Measurements from ENCODE around the gene FHAD1. TPM values are rescaled to one million over a fixed set of nuclear protein-coding genes. Genes with fewer than 3 reads are reported as not detected.

The FHAD1 gene
- total RNA-seq, 1 experiment from 2014 or later: 0.06 TPM

DNA sequence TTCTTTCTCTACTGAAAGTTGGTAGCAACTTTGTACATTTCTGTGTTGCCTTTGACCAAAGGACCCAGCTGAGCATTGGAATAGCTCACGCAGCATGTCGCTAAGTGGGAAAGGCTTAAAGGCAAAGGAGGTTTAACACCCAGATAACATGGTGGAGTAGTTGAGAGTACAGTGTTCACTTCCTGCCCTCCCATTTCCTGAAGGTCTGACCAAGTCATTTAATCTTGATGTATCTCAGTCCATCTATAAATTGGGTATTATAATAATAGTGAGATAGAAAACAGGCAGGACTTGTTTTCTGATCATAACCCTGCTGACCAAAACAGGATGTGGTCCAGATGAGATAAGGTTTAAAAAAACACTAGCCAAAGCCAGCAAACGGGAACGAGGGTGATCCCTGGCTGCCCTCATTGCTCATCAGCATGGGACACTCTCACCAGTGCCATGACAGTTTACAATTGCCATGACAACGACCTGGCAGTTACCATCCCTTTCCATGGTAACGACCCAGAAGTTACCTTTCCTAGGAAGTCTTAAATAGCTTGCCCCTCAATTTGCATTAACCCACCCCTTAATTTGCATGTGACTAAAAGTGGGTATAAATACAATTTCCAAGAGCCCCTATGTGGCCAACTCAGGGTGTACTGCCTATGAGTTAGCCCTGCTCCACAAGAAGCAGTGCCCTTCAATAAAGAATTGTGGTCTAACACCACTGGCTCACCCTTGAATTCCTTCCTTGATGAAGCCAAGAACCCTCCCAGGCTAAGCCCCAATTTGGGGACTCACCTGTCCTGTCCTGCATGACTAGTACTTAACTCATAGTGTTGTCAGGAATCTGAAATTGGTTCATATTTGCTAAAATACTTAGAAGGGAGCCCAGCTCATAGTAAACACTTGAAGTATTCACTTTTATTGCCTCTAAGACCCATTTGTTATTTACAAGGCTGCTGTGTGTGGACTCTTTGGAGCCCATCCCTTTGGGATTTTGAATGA, 28.4 kb upstream of the FHAD1 start:
- DNase-seq (ENCODE audit: low read depth): peak; percentile 58

GRCh38 chr1:15219280-15220023, 27.6 kb upstream of the FHAD1 start:
- DNase-seq (ENCODE audit: low read depth): no peak

- DNase-seq (ENCODE audit: low read depth): no peak
Observed at GRCh38 chr1:15220024-15220392, 27.0 kb upstream of the FHAD1 start.

- DNase-seq (ENCODE audit: low read depth): no peak
Observed at GRCh38 chr1:15220825-15221431, 26.1 kb upstream of the FHAD1 start.

- DNase-seq (ENCODE audit: low read depth): no peak
Observed at GRCh38 chr1:15222653-15223303, 24.2 kb upstream of the FHAD1 start.

- no peak for DNase-seq (ENCODE audit: low read depth)
Observed at GRCh38 chr1:15224259-15224869, 22.7 kb upstream of the FHAD1 start.

DNA sequence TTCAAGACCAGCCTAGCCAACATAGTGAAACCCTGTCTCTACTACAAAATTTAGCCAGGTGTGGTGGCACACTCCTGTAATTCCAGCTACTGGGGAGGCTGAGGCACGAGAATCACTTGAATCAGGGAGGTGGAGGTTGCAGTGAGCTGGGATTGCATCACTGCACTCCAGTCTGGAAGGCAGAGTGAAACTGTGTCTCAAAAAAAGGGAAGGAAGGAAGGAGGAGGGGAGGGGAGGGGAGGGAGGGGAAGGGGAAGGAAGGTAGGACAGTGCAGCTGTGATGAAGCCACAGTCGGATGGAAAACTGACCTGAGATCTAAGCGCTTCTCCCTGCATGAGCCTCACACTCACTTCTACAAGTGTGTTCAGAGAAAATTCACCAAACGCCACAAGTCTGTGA, 22.0 kb upstream of the FHAD1 start:
- DNase-seq (ENCODE audit: low read depth): no peak

GRCh38 chr1:15225461-15225860, 21.6 kb upstream of the FHAD1 start:
- DNase-seq (ENCODE audit: low read depth): no peak

DNA sequence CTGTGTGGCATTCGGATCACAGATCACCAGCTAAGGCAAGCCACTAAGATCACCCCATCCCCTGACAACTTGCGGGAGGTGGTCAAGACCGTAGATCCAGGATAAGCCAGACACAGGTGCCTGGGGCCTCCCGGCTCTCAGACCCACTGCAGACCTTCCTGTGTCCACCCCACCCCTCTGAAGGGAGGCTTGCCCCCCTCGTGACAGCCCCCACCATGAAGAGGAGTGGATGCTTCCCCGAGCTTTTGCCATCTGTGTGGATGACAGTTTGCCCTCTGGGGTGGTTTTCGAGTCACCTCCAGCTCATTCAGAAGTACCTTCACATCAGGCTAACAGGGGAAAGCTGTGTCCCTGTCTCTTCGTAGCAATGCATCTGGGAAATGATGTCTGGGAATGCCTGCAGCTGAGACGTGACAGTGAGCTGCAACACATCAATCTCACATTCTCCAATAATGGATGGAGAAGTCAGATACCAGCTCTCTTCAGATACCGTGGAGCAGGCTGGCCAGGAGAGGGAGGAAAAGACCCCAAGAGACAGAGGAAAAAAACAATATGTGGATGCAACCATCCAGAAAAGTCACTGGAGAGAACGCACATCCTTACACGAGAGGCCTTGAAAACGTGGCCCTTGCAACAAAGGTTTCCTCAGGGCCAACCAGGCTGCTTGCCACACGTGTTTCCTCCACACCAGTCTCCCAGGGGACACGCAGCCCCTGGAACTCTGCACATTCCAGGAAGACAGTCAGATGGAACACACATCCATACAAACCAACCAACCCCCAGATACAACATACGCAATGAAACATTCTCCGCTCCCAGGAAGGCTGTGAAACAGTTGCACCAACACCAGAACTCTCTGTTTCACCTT, 20.4 kb upstream of the FHAD1 start:
- DNase-seq (ENCODE audit: low read depth): no peak

GRCh38 chr1:15229707-15230131, 17.3 kb upstream of the FHAD1 start:
- no peak for DNase-seq (ENCODE audit: low read depth)

DNA sequence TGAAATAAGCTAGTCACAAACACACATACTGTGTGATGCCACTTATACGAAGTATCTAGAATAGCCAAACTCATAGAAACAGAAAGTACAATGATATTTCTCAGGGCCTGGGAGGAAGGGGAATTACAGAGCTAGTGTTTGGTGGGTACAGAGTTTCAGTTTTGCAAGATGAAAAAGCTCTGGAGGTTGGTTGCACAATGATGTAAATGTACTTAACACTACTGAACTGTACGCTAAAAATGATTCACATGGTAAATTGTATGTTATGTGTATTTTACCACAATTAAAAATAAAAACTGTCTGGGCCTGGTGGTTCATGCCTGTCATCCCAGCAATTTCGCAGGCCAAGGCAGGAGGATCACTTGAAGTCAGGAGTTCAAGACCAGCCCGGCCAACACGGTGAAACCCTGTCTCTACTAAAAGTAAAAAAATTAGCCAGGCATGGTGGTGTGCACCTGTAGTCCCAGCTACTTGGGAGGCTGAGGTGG, 15.3 kb upstream of the FHAD1 start:
- DNase-seq (ENCODE audit: low read depth): no peak

DNA sequence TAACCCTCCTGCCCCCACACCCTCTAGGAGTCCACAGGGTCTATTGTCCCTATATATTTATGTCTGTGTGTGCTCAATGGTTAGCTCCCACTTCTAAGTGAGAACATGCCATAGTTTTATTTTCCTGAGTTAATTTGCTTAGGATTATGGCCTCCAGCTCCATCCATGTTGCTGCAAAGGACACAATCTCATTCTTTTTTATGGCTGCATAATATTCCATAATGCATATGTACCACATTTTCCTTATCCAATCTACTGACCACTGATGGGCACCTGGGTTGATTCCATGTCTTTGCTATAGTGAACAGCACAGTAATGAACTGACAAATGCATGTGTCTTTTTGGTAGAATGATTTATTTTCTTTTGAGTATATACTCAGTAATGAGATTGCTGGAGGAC, 13.3 kb upstream of the FHAD1 start:
- no peak for DNase-seq (ENCODE audit: low read depth)

- DNase-seq (ENCODE audit: low read depth): peak; percentile 38
Observed at GRCh38 chr1:15236321-15236721, 10.7 kb upstream of the FHAD1 start.

DNA sequence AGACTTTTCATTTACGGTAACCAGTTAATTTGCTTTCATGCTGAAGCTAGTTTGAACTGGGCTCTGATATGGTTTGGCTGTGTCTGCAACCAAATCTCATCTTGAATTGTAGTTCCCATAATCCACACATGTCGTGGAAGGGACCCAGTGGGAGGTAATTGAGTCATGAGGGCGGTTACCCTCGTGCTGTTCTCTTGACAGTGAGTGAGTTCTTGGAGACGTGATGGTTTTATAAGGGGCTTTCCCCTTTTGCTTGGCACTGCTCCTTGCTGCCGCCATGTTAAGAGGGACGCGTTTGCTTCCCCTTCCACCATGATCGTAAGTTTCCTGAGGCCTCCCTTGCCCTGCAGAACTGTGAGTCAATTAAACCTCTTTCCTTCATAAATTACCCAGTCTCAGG, 10.3 kb upstream of the FHAD1 start:
- no peak for DNase-seq (ENCODE audit: low read depth)

DNA sequence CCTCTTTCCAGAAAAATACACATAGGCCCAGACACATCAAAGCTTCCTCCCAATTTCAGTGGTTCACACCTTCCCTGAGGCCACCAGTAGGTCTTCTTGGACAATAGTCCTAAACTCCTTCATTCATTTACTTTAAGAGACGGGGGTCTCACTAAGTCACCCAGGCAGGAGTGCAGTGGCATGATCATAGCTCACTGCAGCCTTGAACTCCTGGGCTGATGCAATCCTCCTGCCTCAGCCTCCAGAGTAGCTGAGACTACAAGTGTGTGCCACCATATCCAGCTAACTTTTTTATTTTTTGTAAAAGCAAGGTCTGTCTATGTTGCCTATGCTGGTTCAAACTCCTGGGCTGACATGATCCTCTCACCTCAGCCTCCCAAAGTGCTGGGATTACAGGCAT, 8.2 kb upstream of the FHAD1 start:
- no peak for DNase-seq (ENCODE audit: low read depth)

- no peak for DNase-seq (ENCODE audit: low read depth)
Observed at GRCh38 chr1:15242766-15243165, 4.3 kb upstream of the FHAD1 start.

- DNase-seq (ENCODE audit: low read depth): no peak
Observed at GRCh38 chr1:15243275-15244043, 3.6 kb upstream of the FHAD1 start.

DNA sequence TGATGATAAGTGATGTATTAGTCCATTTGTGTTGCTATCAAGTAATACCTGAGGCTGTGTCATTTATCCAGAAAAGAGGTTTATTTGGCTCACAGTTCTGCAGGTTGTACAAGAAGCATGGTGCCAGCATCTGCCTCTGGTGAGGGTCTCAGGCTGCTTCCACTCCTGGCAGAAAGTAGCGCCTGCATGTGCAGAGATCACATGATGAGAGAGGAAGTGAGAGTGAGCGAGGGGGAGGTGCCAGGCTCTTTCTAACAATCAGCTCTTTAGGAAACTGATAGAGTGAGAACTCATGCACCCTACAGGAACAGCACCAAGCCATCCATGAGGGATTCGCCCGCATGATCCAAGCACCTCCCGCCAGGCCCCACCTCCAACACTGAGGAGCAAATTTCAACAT, 2.2 kb upstream of the FHAD1 start:
- DNase-seq (ENCODE audit: low read depth): no peak

DNA sequence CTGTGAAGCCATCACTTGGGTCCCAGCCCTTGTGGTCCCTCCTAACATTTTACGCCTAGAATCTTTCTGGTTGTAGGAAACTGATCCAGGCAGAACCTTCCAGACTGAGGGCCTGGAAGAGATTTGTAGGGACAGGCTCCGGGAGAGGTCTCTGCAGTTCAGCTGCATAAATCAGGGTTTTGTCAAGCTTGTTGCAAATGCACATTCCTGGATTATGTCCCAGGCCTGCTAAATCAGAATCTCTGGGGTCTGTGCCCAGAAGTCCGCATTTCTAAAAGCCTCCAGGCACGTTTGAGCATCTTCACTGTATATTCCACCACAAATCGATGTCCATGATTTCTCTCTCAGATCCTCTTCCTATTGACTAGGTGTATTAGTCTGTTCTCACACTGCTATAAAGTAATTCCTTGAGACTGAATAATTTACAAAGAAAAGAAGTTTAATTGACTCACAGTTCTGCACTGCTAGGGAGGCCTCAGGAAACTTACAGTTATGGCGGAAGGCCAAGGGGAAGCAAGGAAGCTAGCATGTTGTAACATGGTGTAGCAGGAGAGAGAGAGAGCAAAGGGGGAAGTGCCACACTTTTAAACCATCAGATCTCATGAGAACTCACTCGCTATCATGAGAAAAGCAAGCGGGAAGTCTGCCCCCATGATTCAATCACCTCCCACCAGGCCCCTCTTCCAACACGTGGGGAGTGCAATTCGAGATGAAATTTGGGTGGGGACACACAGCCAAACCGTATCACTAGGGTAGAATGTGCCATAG, 1.2 kb upstream of the FHAD1 start:
- no peak for DNase-seq (ENCODE audit: low read depth)

Measured in LHCN-M2 (cell line).